NCI-H510A (cell line): ENCODE results near the gene FUT2.
"Not testable (repeated sequence)": the region's sequence is repeated elsewhere in the genome, so short reads cannot be mapped to it uniquely, and the experiment has no call there.

Experiments used
- DNase-seq: peaks from one replicate; lab custom pipeline; 2025; lab: John Stamatoyannopoulos, UW

The FUT2 gene

DNA sequence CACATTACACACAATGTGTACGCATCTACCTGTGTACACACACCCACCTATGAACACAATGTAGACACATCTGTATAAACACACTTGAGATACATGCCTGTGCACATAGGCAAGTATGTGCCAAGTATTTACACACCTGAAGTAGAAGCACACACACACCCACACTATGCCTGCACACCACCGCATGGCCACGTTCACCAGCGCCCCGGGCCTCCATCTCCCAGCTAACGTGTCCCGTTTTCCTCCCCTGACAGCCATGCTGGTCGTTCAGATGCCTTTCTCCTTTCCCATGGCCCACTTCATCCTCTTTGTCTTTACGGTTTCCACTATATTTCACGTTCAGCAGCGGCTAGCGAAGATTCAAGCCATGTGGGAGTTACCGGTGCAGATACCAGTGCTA lies 6.9 kb downstream of the FUT2 start:
- DNase-seq: no peak

DNA sequence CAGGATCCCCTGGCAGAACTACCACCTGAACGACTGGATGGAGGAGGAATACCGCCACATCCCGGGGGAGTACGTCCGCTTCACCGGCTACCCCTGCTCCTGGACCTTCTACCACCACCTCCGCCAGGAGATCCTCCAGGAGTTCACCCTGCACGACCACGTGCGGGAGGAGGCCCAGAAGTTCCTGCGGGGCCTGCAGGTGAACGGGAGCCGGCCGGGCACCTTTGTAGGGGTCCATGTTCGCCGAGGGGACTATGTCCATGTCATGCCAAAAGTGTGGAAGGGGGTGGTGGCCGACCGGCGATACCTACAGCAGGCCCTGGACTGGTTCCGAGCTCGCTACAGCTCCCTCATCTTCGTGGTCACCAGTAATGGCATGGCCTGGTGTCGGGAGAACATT lies 7.5 kb downstream of the FUT2 start:
- no peak for DNase-seq

- no peak for DNase-seq
Observed at GRCh38 chr19:48705431-48705830, 9.7 kb downstream of the FUT2 start.

- DNase-seq: no peak
Observed at GRCh38 chr19:48708471-48708870, 12.7 kb downstream of the FUT2 start.

- no peak for DNase-seq
Observed at GRCh38 chr19:48711106-48711662, 15.4 kb downstream of the FUT2 start.

DNA sequence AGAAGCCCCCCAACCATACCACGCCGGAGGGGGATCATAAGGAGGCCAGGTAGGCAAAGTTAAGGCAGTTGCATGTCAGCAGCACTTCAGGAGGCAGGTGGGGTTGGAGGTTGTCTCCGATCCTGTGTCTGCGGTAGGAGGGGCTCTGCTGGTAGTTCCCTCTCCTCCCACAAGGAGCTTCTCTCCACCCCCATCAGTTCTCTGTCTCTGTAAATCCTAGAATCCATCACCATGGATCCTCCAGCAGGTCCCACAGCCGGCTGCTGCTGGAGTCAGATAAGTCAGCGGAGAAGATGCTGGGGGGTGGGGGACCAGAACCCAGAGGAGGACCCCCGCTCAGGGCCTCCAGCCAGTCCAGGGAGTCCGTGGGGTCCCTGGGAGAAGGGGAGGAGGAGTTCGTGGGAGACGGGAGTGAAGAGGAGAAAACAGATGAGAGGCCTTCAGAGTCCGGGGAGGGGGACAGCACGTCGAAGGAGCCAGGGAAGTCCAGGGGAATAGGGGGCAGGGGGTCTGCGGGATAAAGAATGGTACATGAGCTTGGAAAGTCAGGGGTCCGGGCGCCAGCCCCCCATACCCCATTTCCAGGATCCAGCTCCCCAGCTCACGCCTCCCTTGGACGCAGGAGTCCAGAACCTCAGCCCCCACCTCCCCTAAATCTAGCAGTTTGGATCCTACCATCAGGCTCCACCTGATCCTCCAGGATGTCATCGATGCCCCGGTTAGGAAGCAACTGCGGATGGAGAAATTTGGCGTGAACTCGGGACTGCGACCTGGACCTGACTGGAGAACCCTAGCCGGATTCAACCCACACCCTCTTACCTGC lies 17.5 kb downstream of the FUT2 start:
- peak; percentile 68 for DNase-seq

DNA sequence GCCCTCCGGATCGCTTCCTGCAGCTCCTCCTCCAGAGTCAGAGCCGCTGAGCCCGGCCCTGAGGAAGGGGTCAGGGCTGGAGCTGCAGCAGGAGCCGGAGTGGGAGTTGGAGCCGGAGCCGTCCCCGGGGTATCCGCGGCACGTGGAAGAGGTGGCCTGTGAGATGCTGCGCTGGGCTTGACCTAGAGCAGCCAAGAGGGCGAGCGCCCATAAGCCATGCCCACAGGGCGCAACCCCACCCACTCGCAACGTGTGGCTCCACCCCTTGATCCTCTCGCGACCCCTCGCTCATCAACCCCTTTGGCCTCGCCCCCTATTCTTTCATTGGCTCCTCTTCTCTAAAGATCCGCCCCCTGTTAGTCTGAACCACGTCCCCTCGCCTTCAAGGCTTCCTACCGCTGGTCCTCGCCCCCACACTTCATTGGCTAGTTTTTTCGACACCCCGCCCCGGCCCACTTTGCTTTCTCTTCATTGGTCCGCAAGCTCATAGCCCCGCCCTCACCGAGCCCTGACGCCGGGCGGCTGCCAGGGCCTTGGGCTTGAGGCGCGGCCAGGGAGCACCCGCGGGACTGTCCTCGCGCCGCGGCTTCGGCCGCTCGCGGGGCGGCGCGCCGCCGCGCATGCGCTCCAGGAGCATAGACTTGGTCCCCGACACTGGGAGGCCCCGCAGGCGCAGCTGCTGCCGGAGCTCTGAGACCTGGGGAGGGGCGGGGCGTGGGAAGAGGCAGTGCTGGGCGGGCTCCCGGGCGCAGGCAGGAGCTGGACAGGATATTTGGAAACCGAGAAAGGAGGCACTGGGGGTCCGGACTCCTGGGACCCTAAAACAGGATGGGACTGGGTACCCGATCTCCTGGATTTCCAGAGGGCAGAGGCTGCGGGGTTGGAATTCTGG lies 18.3 kb downstream of the FUT2 start:
- peak; percentile 99 for DNase-seq

DNA sequence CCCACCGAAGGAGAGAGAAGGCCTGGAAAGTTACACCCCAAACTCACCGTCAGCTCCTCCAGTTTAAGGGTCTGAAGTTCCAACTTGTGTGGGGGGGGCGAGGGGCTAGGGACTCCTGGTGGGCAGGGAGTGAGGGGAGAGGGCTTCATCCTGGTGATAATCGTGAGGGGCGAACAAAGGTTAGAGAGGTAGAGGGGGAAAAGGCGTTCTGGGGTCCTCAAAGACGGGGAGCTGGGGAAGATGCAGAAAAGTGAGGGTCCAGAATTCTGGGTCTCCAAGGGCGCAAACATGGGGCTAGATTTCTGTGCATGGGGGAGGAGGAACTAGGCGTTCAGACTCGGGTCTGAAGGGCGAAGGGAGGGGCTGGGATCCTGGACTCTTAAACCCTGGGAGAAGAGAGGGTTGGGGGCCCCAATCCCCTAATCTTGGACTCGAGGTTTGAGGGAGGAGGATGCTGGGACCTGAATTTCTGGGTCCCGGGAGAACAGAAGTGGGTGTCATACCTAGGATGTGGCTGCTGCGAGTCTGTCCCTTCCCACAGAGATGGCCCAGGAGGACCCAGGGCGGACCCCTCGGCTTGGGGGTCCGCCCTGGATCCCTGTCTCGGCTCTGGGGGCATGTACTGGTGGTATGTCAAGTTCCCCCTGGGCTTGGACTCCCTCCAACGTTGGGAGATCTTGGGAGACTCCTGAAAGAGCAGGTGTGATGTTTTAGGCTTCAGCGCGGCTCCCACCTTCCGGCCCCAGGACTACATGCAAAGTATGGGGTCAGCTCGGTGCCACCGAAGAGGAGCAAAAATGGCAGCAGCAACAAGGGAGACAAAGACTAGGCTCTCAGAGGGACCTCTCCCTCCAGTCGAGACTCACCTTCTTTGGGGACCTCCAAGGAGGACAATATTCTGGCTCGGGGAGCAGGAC lies 19.2 kb downstream of the FUT2 start:
- no peak for DNase-seq

- DNase-seq: no peak
Observed at GRCh38 chr19:48715681-48716171, 20.0 kb downstream of the FUT2 start.

DNA sequence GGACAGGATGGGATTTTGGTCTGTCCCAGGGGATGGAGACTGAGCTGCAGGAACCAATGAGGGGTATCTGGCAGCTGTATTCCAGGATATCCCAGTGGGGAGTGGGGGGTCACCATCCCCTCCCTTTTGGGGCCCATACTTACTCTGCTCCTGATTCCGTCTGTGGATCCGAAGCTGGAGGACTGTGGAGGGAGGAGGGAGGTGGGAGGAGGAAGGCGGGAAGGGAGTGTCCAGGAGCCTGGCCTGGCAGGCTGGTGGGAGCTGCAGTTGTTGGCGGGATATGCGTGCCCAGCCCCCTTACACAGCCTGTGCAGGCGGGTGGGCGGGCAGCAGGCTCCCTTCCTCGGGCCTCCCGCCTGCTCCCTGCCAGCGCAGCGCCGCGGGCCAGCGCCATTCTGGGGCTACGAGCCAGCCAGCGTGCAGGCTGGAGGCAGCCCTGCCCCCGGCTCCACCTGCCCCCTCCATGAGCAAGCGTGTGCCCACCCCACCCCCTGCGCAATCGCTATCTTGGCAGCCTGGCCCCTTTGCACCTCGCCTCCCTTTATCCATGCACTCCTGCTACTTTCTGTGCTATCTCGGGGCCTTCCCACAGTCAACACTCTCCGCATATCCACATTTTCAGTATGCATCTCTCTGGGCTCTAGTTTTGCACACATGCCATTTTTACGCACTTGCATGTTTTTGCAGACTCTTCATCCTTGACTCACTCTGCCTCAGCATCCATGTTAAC lies 21.0 kb downstream of the FUT2 start:
- DNase-seq: peak; percentile 50

- not testable (repeated sequence) for DNase-seq
Observed at GRCh38 chr19:48718106-48718505, 22.3 kb downstream of the FUT2 start.

- no peak for DNase-seq
Observed at GRCh38 chr19:48718711-48719231, 23.0 kb downstream of the FUT2 start.

DNA sequence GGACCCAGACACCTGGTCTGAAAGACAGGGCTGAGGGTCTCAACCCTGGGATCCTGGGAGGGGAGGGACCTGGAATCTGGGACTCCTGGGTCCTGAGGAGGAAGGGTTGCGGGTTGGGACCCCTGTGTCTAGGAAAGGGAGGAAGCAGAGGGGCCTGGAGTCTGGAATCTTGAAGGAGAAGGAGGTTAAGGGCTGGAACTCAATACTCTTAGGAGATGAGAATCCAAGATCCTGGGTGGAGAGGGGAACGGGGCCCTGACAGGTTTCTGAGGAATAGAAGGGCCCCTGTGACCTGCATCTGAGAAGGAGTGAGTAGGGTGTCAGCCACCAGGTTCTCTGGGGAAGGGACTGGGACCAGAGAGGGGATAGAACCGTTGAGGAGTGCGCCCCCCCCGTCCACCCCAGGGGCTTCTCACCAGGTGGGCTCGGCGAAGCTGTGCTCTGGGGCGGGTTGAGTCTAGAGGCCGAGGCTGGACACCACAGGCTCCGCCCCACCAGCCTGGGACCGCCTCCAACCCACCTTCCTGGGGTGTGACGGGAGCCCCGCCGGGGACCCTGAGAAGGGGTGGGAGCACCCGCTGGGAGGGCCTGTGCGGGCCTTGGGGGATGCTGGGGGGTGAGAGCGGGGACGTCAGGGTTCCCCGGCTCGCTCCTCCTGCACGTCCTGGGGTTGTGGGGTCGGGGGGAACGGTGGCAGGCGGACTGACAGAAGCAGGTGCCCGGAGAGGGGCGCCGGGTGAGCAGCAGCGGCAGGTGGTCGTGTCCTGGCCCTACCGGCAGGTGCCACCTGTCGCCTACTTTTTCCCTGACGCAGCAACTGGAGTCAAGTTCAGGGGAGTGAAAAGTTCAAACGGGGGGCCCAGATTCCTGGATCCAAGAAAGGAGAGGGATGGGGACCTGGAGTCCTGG lies 23.7 kb downstream of the FUT2 start, which contains the start of gene MAMSTR:
TSS of gene MAMSTR (minus strand) at position 463 of the 909 bp plus-strand sequence. CDS start 694 bp downstream, outside the sequence.
- no peak for DNase-seq

- no peak for DNase-seq
Observed at GRCh38 chr19:48720251-48720612, 24.5 kb downstream of the FUT2 start.

GRCh38 chr19:48720613-48721296 lies 25.0 kb downstream of the FUT2 start:
- peak; percentile 97 for DNase-seq

DNA sequence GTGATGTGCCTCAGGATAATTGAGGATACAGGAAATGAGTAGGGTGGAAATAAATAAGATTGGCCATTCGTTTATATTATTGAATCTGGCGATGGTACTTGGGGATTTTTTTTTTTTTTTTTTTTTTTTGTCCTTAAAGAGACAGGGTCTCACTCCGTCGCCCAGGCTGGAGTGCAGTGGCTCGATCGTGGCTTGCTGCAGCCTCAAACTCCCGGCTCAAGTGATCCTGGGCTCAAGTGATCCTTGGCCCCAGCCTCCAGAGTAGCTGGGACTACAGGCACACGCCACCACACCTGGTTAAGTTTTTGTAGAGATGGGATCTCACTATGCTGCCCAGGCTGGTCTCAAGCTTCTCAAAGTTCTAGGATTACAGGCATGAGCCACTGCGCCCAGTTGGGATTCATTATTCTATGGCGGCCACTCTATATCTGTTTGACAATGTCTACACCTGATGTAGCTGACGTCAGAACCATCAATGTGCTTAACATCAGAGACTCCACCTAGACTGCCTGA lies 26.5 kb downstream of the FUT2 start:
- DNase-seq: no peak

DNA sequence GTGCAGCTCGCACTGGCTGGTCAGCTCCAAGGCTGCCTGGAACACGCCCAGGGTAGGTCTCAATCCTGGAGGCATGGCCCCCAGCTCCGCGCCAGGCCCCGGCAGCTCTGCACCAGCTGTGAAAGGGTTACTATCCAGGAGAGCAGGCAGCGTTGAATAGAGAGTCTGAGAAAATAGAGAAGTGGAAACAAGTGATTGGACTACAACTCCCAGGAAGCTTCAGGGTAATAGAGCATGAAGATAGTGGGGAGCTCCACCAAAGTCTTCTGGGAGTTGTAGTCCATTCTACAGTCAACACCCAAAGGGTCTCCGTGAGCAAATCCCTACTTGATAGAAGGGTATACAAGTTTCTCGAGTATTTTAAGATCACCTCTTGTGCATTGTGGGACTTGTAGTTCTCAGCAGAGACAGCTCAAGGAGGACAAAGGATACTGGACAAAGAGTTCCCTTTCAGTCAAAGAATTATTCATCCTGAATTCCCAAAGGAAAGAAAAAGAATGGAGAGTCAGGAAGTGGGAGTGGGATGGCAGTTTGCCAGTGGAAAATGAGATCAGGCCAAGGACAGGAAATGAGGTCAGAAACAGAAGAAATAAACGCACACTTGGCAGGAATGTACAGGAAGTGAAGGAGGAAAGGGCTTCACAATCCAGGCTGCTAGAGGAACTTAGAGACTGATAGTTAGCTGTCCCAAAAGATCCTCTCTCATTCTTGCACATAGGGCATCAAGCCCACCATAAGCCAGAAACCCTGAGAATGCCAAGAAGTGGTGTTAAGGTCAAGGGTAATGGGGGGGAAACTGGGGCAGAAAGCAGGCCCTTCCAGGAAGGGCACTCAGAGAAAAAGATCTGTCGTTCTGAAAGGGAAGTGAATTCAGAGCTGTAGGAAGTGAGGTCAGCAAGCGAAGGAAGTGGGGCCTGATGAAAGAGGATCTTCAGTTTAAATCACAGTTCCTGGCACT lies 29.3 kb downstream of the FUT2 start:
- DNase-seq: no peak
